Testis (tissue), 3 donors: ENCODE results near the gene CD74. TPM values are rescaled to one million over a fixed set of nuclear protein-coding genes. Genes with fewer than 3 reads are reported as not detected.
A peak's percentile ranks its signal among the peaks of the same experiment; 100 is the strongest.

Experiments used
- DNase-seq: peaks from one replicate; pipeline ENCODE4 v3.0.0-alpha.2; 2019
- H3K27ac ChIP-seq, 2 donors: fragments of 200-600 bp; sonication (generic); one replicate each; pipeline ENCODE4 v1.5.1; 2019
- H3K27me3 ChIP-seq: fragments of 200-600 bp; sonication (generic); one replicate; pipeline ENCODE4 v1.5.1; 2019
- H3K36me3 ChIP-seq: fragments of 200-600 bp; sonication (generic); one replicate; pipeline ENCODE4 v1.5.1; 2017; ENCODE audit warnings: low read depth; ENCODE audit errors: missing control alignments
- H3K4me1 ChIP-seq: fragments of 200-600 bp; sonication (generic); one replicate; pipeline ENCODE4 v1.5.1; 2019
- H3K4me3 ChIP-seq, 2 donors: fragments of 200-600 bp; sonication (generic); one replicate each; pipeline ENCODE4 v1.5.1; 2017 to 2019
- H3K9me3 ChIP-seq: fragments of 200-600 bp; sonication (generic); one replicate; pipeline ENCODE4 v1.5.1; 2017
- CTCF ChIP-seq, 3 experiments: fragments of 450-650 bp in 2 of 3; fragments of 200-600 bp in 1 of 3; sonication (generic) in 1 of 3; IDR thresholded peaks; one replicate each; pipeline ENCODE4 v1.5.1; 2016 to 2019; ENCODE audit warnings: antibody characterized with exemption in 3 of 3, mild to moderate bottlenecking in 2 of 3, moderate library complexity in 1 of 3
- POLR2A ChIP-seq: fragments of 450-650 bp; IDR thresholded peaks from one replicate; pipeline ENCODE4 v1.6.1; 2017; ENCODE audit warnings: antibody characterized with exemption, mild to moderate bottlenecking, moderate library complexity
- WGBS, 2 donors: methylation state at CpG; one replicate each; pipeline ENCODE4 v1.1.5; 2018; 5-methylcytosine and 5-hydroxymethylcytosine counted together
- intact Hi-C: fragments of 100-400 bp; cut with DNase I; formaldehyde crosslinking; loops from one replicate; pipeline ENCODE4 v1.15.1; 2023; ENCODE audit warnings: low total_unique reads
- polyA plus RNA-seq: library from polyadenylated mRNA; stranded (reverse); fragments of 350-450 nt; fragmentation: Illumina TruSeq; extraction: RNeasy Lipid Tissue Mini Kit (QIAGEN cat#74804); gene quantifications from one replicate; pipeline ENCODE4 v1.2.3, GENCODE V29; 2014; ENCODE audit warnings: low read depth, low replicate concordance; ENCODE audit not compliant: insufficient read depth
- total RNA-seq, 2 donors: library from RNA; depleted of rRNA; stranded (reverse); fragments of >200 nt; gene quantifications; one replicate each; pipeline ENCODE4 v1.2.3, GENCODE V29; 2016

Gene CD74
- total and polyA plus RNA-seq, 3 donors from 2014 or later, result 137 to 1,318 (median 223) TPM

- no peaks in the 10 kb centered on the region for H3K4me1 ChIP-seq
- no peaks in the 10 kb centered on the region for H3K9me3 ChIP-seq
- no peak for TF ChIP-seq POLR2A
- TF ChIP-seq CTCF (IDR thresholded peaks at IDR 0.05), result peak; percentile 86 to 92 (median 88)
- no peaks in the 10 kb centered on the region for H3K27me3 ChIP-seq
- intact Hi-C loops, result no loop called here
- no peak overlapping the region for H3K4me3 ChIP-seq
- WGBS, 2 donors, result 33 to 37% methylated on average over 13 of the region's 13 CpGs
- DNase-seq, result peak; percentile 97
- no peaks in the 10 kb centered on the region for H3K36me3 ChIP-seq
- H3K27ac ChIP-seq, result no peak overlapping the region
Measured at GRCh38 chr5:150436141-150436680, 23.5 kb upstream of the CD74 start.

- Histone ChIP-seq H3K4me3 (no peak overlapping the region), H3K4me1 (no peaks in the 10 kb centered on the region), H3K9me3 (no peaks in the 10 kb centered on the region), H3K27me3 (no peaks in the 10 kb centered on the region), H3K27ac (no peak overlapping the region), H3K36me3 (no peaks in the 10 kb centered on the region)
- TF ChIP-seq POLR2A, result no peak
- TF ChIP-seq CTCF (IDR thresholded peaks at IDR 0.05), result no peak
- no peak for DNase-seq
- 66 to 82% methylated on average over 6 of the region's 6 CpGs for WGBS, 2 donors
- intact Hi-C loops, result no loop called here
Measured at GRCh38 chr5:150434464-150434863, 21.8 kb upstream of the CD74 start.

GRCh38 chr5:150431574-150431973, 18.9 kb upstream of the CD74 start:
- Histone ChIP-seq H3K36me3 (no peaks in the 10 kb centered on the region), H3K4me3 (no peak overlapping the region), H3K27me3 (no peaks in the 10 kb centered on the region), H3K4me1 (peaks cover 5% of the 10 kb centered on the region), H3K27ac (no peak overlapping the region), H3K9me3 (no peaks in the 10 kb centered on the region)
- 39 to 59% methylated on average over 4 of the region's 4 CpGs for WGBS, 2 donors
- intact Hi-C loops, result no loop called here
- no peak for DNase-seq
- TF ChIP-seq POLR2A, result no peak
- TF ChIP-seq CTCF (IDR thresholded peaks at IDR 0.05), result no peak

GRCh38 chr5:150431048-150431447, 18.3 kb upstream of the CD74 start:
- Histone ChIP-seq H3K4me3 (no peak overlapping the region), H3K27me3 (no peaks in the 10 kb centered on the region), H3K9me3 (no peaks in the 10 kb centered on the region), H3K36me3 (no peaks in the 10 kb centered on the region), H3K27ac (no peak overlapping the region), H3K4me1 (peaks cover 5% of the 10 kb centered on the region)
- TF ChIP-seq CTCF (IDR thresholded peaks at IDR 0.05) (no peak), POLR2A (no peak)
- 52 to 68% methylated on average over 18 of the region's 18 CpGs for WGBS, 2 donors
- intact Hi-C loops, result no loop called here
- DNase-seq, result no peak

GRCh38 chr5:150429410-150429873, 16.7 kb upstream of the CD74 start:
- H3K4me1 ChIP-seq, result peaks cover 5% of the 10 kb centered on the region
- DNase-seq, result no peak
- H3K9me3 ChIP-seq, result no peaks in the 10 kb centered on the region
- H3K27ac ChIP-seq, result no peak overlapping the region
- H3K36me3 ChIP-seq, result no peaks in the 10 kb centered on the region
- intact Hi-C loops, result no loop called here
- WGBS, 2 donors, result 77 to 84% methylated on average over 4 to 5 of the region's 5 CpGs
- H3K27me3 ChIP-seq, result no peaks in the 10 kb centered on the region
- no peak overlapping the region for H3K4me3 ChIP-seq
- TF ChIP-seq POLR2A, result no peak
- no peak for TF ChIP-seq CTCF (IDR thresholded peaks at IDR 0.05)
